ENCODE measurements around the gene NLN. TPM values are rescaled to one million over a fixed set of nuclear protein-coding genes. Genes with fewer than 3 reads are reported as not detected.

Gene NLN
- total and polyA plus RNA-seq, 2 donors (not counting 1 experiment from before 2014, with no cell fraction given) = 1.7 to 6.8 TPM

- Histone ChIP-seq H3K27me3 (replicated peaks in 1 of 4; ENCODE audit: control extremely low read depth in 1 of 4, control insufficient read depth in 3 of 4, insufficient read depth in 4 of 4, low read length in 3 of 4) (no peaks in the 10 kb centered on the region), H3K4me3 (ENCODE audit: control extremely low read depth in 1 of 5, extremely low read depth in 1 of 5, insufficient read depth in 1 of 5, low read depth in 2 of 5, low read length in 4 of 5) (peak overlapping the region; percentile 77 to 96 (median 87)), H4K20me1 (ENCODE audit: control insufficient read depth, insufficient read depth, low read length, poor library complexity, severe bottlenecking) (no peaks in the 10 kb centered on the region), H3K4me2 (replicated peaks; ENCODE audit: low read depth, low read length, poor library complexity, severe bottlenecking) (peak overlapping the region; percentile 99), H3K4me1 (ENCODE audit: control insufficient read depth in 2 of 2, insufficient read depth in 2 of 2, low read length in 2 of 2) (peaks cover 12 to 13% of the 10 kb centered on the region in 2 donors), H3K9ac (ENCODE audit: low read length) (peak overlapping the region; percentile 97), H3K9me3 (ENCODE audit: control extremely low read depth in 1 of 3, control insufficient read depth in 2 of 3, insufficient read depth in 1 of 3, low read length in 2 of 3) (no peaks in the 10 kb centered on the region), H3K36me3 (replicated peaks in 1 of 2; ENCODE audit: control extremely low read depth in 1 of 2, control insufficient read depth in 1 of 2, extremely low read depth in 1 of 2, insufficient read depth in 2 of 2, low read length in 1 of 2) (peaks cover 3 to 5% of the 10 kb centered on the region in 2 experiments), H3K79me2 (ENCODE audit: control insufficient read depth, insufficient read depth, low read length) (peaks cover 14% of the 10 kb centered on the region), H2AFZ (ENCODE audit: insufficient read depth, low read depth, low read length, poor library complexity, severe bottlenecking) (peak overlapping the region; percentile 97), H3K27ac (ENCODE audit: low read length in 2 of 2) (peak overlapping the region; percentile 23 to 83)
- ATAC-seq (ENCODE audit: low read depth) (peak; percentile 2), DNase-seq (peak; percentile 50)
- WGBS (ENCODE audit: insufficient coverage) = 1% methylated on average over 9 of the region's 19 CpGs
- no peaks in the 10 kb centered on the region for H3K27me3 Mint-ChIP-seq
- H3K4me3 Mint-ChIP-seq = peak overlapping the region; percentile 91
- no peaks in the 10 kb centered on the region for H3K9me3 Mint-ChIP-seq (ENCODE audit: insufficient read depth)
- TF ChIP-seq CTCF (IDR thresholded peaks at IDR 0.05) (no peak), EZH2 (IDR thresholded peaks at IDR 0.05; ENCODE audit: borderline replicate concordance, insufficient read depth, low read depth, low read length, poor library complexity, severe bottlenecking) (no peak)
- peak overlapping the region; percentile 83 for H3K27ac Mint-ChIP-seq
- ChIA-PET POLR2A (interaction anchor here (0.6 to 1.3 kb wide), 5 partner anchors 51 to 652 kb away, joined by 3 to 6 read pairs (median 4); partner anchors contain the start of genes CENPK, ERBIN and PPWD1), CTCF (no interaction called here)
- H3K4me1 Mint-ChIP-seq = peaks cover 24% of the 10 kb centered on the region
- intact Hi-C loops (cut with micrococcal nuclease) = loop anchor here (5.0 to 10.0 kb wide), 4 partner anchors 159 to 1494 kb away; partner anchors contain the start of genes CENPK and PPWD1
These were observed 820 bp upstream of the NLN start for GRCh38 chr5:65721050-65721719.

Data from B cell (primary cell).